ENCODE data around the gene SHISA5. TPM values are rescaled to one million over a fixed set of nuclear protein-coding genes. Genes with fewer than 3 reads are reported as not detected.
A peak's percentile ranks its signal among the peaks of the same experiment; 100 is the strongest.

Gene SHISA5
- total RNA-seq, 1 donor = 107 TPM

DNA sequence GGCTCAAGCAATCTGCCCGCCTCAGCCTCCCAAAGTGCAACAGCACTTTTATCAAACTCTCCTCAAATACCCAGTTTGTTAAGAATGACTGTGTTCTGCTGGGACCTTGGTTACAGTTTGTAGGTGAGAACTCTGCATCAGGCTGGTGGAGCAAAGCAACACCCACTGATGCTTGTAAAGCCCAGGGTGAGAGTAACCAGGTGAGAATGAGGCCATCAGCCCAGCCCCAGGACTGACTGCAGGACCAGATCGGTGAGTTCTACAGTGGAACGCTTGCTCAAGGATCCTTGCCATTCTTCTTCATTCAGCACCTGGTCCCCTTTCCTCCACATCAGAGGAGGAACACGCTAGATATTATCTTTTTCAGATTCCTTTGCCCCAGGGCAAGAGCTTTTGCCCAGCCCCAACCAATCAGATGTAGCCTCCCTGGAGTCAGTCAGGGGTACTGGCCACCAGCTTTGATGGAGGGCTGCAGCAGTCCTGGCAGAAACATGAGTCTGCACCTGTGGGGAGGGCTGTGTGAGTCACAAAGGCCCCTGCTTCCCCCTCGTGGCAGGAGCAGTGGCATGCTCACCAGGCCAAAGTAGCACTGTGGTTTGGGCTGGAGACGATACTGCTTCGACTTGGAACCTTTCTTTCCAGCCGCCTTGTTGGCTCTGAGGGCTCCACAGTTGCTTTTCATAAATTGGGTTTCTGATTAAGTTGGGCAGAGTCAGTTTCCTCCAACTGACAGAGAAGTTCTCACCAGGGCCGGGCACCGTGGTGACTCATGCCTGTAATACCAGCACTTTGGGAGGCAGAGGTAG is 3.5 kb upstream of the SHISA5 start:
- peak; percentile 50 for DNase-seq (ENCODE audit: low read depth)
- no peak overlapping the region for H3K4me3 ChIP-seq (ENCODE audit: low read depth, low read length)
- TF ChIP-seq, protein P1, sequence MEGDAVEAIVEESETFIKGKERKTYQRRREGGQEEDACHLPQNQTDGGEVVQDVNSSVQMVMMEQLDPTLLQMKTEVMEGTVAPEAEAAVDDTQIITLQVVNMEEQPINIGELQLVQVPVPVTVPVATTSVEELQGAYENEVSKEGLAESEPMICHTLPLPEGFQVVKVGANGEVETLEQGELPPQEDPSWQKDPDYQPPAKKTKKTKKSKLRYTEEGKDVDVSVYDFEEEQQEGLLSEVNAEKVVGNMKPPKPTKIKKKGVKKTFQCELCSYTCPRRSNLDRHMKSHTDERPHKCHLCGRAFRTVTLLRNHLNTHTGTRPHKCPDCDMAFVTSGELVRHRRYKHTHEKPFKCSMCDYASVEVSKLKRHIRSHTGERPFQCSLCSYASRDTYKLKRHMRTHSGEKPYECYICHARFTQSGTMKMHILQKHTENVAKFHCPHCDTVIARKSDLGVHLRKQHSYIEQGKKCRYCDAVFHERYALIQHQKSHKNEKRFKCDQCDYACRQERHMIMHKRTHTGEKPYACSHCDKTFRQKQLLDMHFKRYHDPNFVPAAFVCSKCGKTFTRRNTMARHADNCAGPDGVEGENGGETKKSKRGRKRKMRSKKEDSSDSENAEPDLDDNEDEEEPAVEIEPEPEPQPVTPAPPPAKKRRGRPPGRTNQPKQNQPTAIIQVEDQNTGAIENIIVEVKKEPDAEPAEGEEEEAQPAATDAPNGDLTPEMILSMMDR (IDR thresholded peaks at IDR 0.05; ENCODE audit: insufficient read depth, low read length) = peak; percentile 48

DNA sequence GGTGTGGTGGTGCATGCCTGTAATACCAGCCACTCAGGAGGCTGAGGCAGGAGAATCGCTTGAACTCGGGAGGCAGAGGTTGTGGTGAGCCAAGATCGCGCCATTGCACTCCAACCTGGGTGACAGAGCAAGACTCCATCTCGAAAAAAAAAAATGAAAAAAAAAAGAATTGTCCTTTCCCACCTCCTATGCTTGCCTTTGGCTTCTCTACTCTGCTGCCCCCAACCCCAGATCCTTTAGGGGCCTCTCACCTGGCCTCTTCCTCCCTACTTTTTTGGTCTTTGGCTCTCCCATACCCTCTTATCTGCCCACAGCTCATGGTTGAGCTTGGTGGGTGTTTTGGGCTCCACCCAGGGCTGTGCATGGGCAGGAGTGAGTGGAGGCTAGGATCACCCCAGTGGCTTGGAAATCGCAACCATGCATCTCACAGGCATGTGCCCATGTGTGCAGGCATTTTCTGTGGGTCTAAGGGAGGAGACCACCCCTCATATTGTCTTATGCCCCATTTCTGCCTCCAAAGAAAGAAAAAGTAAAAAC is 2.1 kb upstream of the SHISA5 start:
- no peak for DNase-seq (ENCODE audit: low read depth)
- no peak overlapping the region for H3K4me3 ChIP-seq (ENCODE audit: low read depth, low read length)
- TF ChIP-seq, protein P1 (IDR thresholded peaks at IDR 0.05; ENCODE audit: insufficient read depth, low read length) = no peak

- TF ChIP-seq, protein P1 (IDR thresholded peaks at IDR 0.05; ENCODE audit: insufficient read depth, low read length) = no peak
- no peak for DNase-seq (ENCODE audit: low read depth)
- H3K4me3 ChIP-seq (ENCODE audit: low read depth, low read length) = no peak overlapping the region
Measured at GRCh38 chr3:48505146-48505545, 1.2 kb upstream of the SHISA5 start.

- TF ChIP-seq, protein P1 (IDR thresholded peaks at IDR 0.05; ENCODE audit: insufficient read depth, low read length) = no peak
- H3K4me3 ChIP-seq (ENCODE audit: low read depth, low read length) = peak overlapping the region; percentile 84
- peak; percentile 55 for DNase-seq (ENCODE audit: low read depth)
Measured at GRCh38 chr3:48503401-48504050, 448 bp downstream of the SHISA5 start.

DNA sequence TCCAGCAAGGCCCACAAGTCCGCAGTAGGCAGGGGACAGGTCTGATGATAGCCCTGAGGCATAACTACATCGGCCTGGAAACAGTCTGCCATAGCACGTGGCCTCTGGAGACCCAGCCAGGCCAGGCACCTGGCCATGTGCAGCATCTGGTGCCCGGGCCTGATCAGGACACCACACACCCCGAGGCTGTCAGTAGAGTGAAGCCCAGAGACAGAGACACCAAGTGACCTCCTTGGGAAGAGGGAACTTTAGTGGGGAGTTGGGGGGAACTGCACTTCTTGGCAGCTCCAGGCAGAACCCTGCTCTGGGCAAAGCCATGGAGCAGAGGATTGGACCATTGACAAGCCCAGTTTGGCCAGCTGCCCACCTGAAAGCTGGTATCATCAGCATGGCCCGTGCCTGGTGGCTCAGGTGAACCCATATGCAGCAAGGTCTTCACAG is 1.2 kb downstream of the SHISA5 start:
- no peak for DNase-seq (ENCODE audit: low read depth)
- TF ChIP-seq, protein P1 (IDR thresholded peaks at IDR 0.05; ENCODE audit: insufficient read depth, low read length) = no peak
- peak overlapping the region; percentile 84 for H3K4me3 ChIP-seq (ENCODE audit: low read depth, low read length)

- DNase-seq (ENCODE audit: low read depth) = no peak
- no peak overlapping the region for H3K4me3 ChIP-seq (ENCODE audit: low read depth, low read length)
- TF ChIP-seq, protein P1 (IDR thresholded peaks at IDR 0.05; ENCODE audit: insufficient read depth, low read length) = no peak
Measured at GRCh38 chr3:48502121-48502520, 1.9 kb downstream of the SHISA5 start.
